ENCODE measurements around the gene TBL3.

The TBL3 gene

DNA sequence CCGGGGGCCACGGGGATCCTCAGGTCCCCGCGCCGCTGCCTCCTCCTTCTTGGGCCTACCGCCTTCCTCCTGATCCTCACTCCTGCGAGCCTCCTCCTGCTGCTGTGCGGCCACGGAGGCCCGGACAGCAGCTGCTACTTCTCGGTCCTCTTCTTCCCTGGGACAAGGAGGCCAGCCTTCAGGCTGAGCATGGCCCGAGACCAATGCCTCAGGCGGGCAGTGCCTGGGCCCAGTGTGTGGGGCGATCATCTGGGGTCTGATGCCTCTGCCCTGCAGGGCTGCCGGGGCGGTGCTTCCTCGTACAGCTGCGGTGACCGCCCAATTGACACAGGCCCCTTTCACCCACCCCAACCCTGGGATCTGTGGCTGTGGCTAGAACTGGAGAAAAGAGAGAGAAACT is 29.2 kb downstream of the TBL3 start:
- no peak for DNase-seq (ENCODE audit: low read depth)
- TF ChIP-seq MYC (IDR thresholded peaks at IDR 0.05; ENCODE audit: low read depth, low read length) (no peak), POLR2A (IDR thresholded peaks at IDR 0.05; ENCODE audit: extremely low read depth, insufficient read length) (no peak)
- TF ChIP-seq, protein P1, sequence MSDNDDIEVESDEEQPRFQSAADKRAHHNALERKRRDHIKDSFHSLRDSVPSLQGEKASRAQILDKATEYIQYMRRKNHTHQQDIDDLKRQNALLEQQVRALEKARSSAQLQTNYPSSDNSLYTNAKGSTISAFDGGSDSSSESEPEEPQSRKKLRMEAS (IDR thresholded peaks at IDR 0.05; ENCODE audit: low read depth, low read length): no peak
- TF ChIP-seq, protein P2, sequence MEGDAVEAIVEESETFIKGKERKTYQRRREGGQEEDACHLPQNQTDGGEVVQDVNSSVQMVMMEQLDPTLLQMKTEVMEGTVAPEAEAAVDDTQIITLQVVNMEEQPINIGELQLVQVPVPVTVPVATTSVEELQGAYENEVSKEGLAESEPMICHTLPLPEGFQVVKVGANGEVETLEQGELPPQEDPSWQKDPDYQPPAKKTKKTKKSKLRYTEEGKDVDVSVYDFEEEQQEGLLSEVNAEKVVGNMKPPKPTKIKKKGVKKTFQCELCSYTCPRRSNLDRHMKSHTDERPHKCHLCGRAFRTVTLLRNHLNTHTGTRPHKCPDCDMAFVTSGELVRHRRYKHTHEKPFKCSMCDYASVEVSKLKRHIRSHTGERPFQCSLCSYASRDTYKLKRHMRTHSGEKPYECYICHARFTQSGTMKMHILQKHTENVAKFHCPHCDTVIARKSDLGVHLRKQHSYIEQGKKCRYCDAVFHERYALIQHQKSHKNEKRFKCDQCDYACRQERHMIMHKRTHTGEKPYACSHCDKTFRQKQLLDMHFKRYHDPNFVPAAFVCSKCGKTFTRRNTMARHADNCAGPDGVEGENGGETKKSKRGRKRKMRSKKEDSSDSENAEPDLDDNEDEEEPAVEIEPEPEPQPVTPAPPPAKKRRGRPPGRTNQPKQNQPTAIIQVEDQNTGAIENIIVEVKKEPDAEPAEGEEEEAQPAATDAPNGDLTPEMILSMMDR (IDR thresholded peaks at IDR 0.05; ENCODE audit: low read depth, low read length): no peak
- no peak overlapping the region for H3K4me3 ChIP-seq (ENCODE audit: low read depth, low read length)

- no peak for DNase-seq (ENCODE audit: low read depth)
- TF ChIP-seq POLR2A (IDR thresholded peaks at IDR 0.05; ENCODE audit: extremely low read depth, insufficient read length): no peak
- H3K4me3 ChIP-seq (ENCODE audit: low read depth, low read length): no peak overlapping the region
Observed at GRCh38 chr16:2001456-2002355, 29.9 kb downstream of the TBL3 start.

DNA sequence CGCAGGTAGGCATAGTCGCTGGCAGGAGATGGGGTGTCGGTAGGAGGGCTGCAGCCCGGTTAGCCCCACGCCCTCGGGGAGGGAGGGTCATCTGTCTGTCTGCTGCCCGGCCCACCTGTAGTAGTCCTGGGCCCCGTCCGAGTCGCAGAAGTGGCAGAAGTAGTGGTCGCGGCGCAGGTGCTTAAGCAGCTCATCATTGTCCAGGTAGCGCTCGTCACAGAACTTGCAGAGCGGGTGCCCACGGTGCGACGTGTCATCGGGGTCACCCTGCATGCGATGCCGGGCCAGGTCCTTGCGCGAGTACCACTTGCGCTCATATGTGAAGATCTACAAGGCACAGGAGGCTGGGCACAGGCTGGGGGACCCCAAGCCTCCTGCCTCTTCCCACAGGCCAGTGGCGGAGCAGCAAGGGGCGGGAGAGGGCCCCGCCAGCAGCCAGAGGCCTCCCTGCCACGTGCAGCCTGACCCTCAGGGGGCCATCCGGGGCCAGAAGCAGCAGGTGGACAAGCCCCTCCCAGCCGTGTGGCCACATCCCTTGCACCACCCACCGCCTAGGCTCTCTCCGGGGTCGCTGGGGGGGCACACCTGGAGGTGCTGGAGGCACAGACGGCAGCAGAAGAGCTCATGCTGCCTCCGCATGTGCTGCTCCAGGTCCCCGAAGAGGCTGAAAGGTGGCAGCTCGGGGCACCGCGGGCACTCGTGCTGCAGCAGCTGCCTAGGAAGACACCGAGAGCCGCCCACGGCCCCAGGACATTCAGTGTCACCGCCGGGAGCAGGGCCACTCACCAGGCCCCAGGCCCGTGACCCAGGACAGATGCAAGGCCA is 30.8 kb downstream of the TBL3 start:
- TF ChIP-seq POLR2A (IDR thresholded peaks at IDR 0.05; ENCODE audit: extremely low read depth, insufficient read length) (no peak), MYC (IDR thresholded peaks at IDR 0.05; ENCODE audit: low read depth, low read length) (no peak)
- TF ChIP-seq, protein P2 (IDR thresholded peaks at IDR 0.05; ENCODE audit: low read depth, low read length): no peak
- TF ChIP-seq, protein P1 (IDR thresholded peaks at IDR 0.05; ENCODE audit: low read depth, low read length): no peak
- no peak for DNase-seq (ENCODE audit: low read depth)
- no peak overlapping the region for H3K4me3 ChIP-seq (ENCODE audit: low read depth, low read length)

DNA sequence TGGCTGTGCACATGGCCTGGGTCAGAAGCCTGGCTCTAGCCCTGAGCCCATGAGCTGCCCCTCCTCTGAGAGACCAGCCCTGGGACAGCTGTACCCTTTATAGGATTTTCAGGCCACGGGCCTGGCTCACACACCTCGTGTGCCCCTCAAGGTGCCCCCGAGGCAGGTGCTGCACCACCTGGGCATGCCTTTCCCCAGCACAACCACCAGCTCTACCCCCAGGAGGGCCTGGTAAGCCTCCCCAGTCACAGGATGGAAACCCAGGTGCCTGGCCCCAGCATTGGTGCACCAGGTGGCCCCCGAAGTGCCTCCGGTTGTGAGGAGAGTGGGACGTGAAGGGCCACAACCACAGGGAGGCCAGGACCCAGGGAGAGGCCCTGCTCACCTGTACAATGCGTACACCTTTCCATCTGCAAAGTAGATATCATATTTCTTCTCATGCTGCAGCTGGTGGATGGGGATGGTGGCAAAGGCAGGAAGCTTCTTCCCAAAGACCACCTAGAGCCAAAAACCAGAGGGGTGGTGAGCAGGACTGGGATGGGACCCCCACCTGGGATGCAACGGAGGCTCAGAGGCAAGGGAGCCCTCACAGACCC is 31.5 kb downstream of the TBL3 start:
- no peak overlapping the region for H3K4me3 ChIP-seq (ENCODE audit: low read depth, low read length)
- TF ChIP-seq POLR2A (IDR thresholded peaks at IDR 0.05; ENCODE audit: extremely low read depth, insufficient read length): no peak
- TF ChIP-seq, protein P1 (IDR thresholded peaks at IDR 0.05; ENCODE audit: low read depth, low read length): no peak
- TF ChIP-seq, protein P2 (IDR thresholded peaks at IDR 0.05; ENCODE audit: low read depth, low read length): no peak
- no peak for TF ChIP-seq MYC (IDR thresholded peaks at IDR 0.05; ENCODE audit: low read depth, low read length)
- DNase-seq (ENCODE audit: low read depth): no peak

GRCh38 chr16:2003827-2004641 is 32.2 kb downstream of the TBL3 start:
- TF ChIP-seq MYC (IDR thresholded peaks at IDR 0.05; ENCODE audit: low read depth, low read length) (no peak), POLR2A (IDR thresholded peaks at IDR 0.05; ENCODE audit: extremely low read depth, insufficient read length) (no peak)
- TF ChIP-seq, protein P2 (IDR thresholded peaks at IDR 0.05; ENCODE audit: low read depth, low read length): peak; percentile 87
- TF ChIP-seq, protein P1 (IDR thresholded peaks at IDR 0.05; ENCODE audit: low read depth, low read length): peak; percentile 71
- H3K4me3 ChIP-seq (ENCODE audit: low read depth, low read length): no peak overlapping the region
- peak; percentile 85 for DNase-seq (ENCODE audit: low read depth)

All from NB4 (cell line).